HEK293T (cell line): ENCODE data around the gene TTC28.

Source experiments
- ARNT ChIP-seq: fragments of 450-650 bp; IDR thresholded peaks from 2 replicates; pipeline ENCODE4 v1.6.1; 2017; ENCODE audit warnings: mild to moderate bottlenecking
- BHLHE40 ChIP-seq: fragments of 450-650 bp; IDR thresholded peaks from 2 replicates; pipeline ENCODE4 v1.6.1; 2016; ENCODE audit warnings: mild to moderate bottlenecking, moderate library complexity, borderline replicate concordance
- CTBP1 ChIP-seq: fragments of 450-650 bp; IDR thresholded peaks from 2 replicates; pipeline ENCODE4 v1.6.1; 2016; ENCODE audit warnings: borderline replicate concordance
- ELF4 ChIP-seq: fragments of 450-650 bp; IDR thresholded peaks from 2 replicates; pipeline ENCODE4 v1.6.1; 2017; ENCODE audit warnings: antibody characterized with exemption
- FOXA1 ChIP-seq: fragments of 450-650 bp; IDR thresholded peaks from 2 replicates; pipeline ENCODE4 v1.6.1; 2016; ENCODE audit warnings: mild to moderate bottlenecking
- FOXK2 ChIP-seq: fragments of 450-650 bp; IDR thresholded peaks from 2 replicates; pipeline ENCODE4 v1.6.1; 2016; ENCODE audit warnings: mild to moderate bottlenecking
- FOXM1 ChIP-seq: fragments of 450-650 bp; IDR thresholded peaks from 2 replicates; pipeline ENCODE4 v1.6.1; 2017; ENCODE audit warnings: mild to moderate bottlenecking, borderline replicate concordance
- HDGF ChIP-seq: fragments of 450-650 bp; IDR thresholded peaks from 2 replicates; pipeline ENCODE4 v1.6.1; 2017; ENCODE audit warnings: antibody characterized with exemption, borderline replicate concordance
- LEF1 ChIP-seq: fragments of 450-650 bp; IDR thresholded peaks from 2 replicates; pipeline ENCODE4 v1.6.1; 2017; ENCODE audit warnings: mild to moderate bottlenecking, borderline replicate concordance
- NFRKB ChIP-seq: fragments of 450-650 bp; IDR thresholded peaks from 2 replicates; pipeline ENCODE4 v1.6.1; 2016; ENCODE audit warnings: mild to moderate bottlenecking, moderate library complexity
- SP1 ChIP-seq: fragments of 450-650 bp; IDR thresholded peaks from 2 replicates; pipeline ENCODE4 v1.6.1; 2017
- SUZ12 ChIP-seq: fragments of 450-650 bp; IDR thresholded peaks from 2 replicates; pipeline ENCODE4 v1.6.1; 2016; ENCODE audit warnings: mild to moderate bottlenecking
- TARDBP ChIP-seq: fragments of 450-650 bp; IDR thresholded peaks from 2 replicates; pipeline ENCODE4 v1.6.1; 2016

GRCh38 chr22:28419919-28420318, 259.7 kb downstream of the TTC28 start:
- TF ChIP-seq CTBP1 (no peak), NFRKB (no peak), BHLHE40 (no peak), FOXK2 (no peak), ELF4 (no peak), FOXM1 (no peak), HDGF (no peak), LEF1 (no peak), FOXA1 (no peak), SUZ12 (no peak), SP1 (no peak), TARDBP (no peak), ARNT (no peak)
